Tibial nerve (tissue), 4 donors: ENCODE results near the gene DDX1. TPM values are rescaled to one million over a fixed set of nuclear protein-coding genes. Genes with fewer than 3 reads are reported as not detected.
A peak's percentile ranks its signal among the peaks of the same experiment; 100 is the strongest.
"Not testable (repeated sequence)": the region's sequence is repeated elsewhere in the genome, so short reads cannot be mapped to it uniquely, and the experiment has no call there.

ENCODE experiments used
- DNase-seq, 2 donors: peaks; one replicate each; pipeline ENCODE4 v3.0.0-alpha.2; 2019; ENCODE audit warnings: low spot score in 2 of 2
- H3K27ac ChIP-seq, 4 donors: fragments of 200-600 bp; sonication (generic) in 3 of 4; one replicate each; pipeline ENCODE4 v1.5.1; 2017 to 2019; ENCODE audit warnings: mild to moderate bottlenecking in 1 of 4
- H3K27me3 ChIP-seq, 2 donors: fragments of 200-600 bp; sonication (generic) in 1 of 2; one replicate each; pipeline versions ENCODE4 v1.5.1 to v1.6.0; 2017 to 2019
- H3K36me3 ChIP-seq, 3 donors: fragments of 200-600 bp; sonication (generic); one replicate each; pipeline ENCODE4 v1.5.1; 2018 to 2019
- H3K4me1 ChIP-seq, 4 donors: fragments of 200-600 bp; sonication (generic) in 3 of 4; one replicate each; pipeline ENCODE4 v1.5.1; 2017 to 2019
- H3K4me3 ChIP-seq, 4 donors: fragments of 200-600 bp; sonication (generic) in 3 of 4; one replicate each; pipeline ENCODE4 v1.5.1; 2017 to 2019; ENCODE audit warnings: mild to moderate bottlenecking in 1 of 4, moderate library complexity in 1 of 4
- H3K9me3 ChIP-seq, 4 donors: fragments of 200-600 bp; sonication (generic) in 3 of 4; one replicate each; pipeline ENCODE4 v1.5.1; 2017 to 2019
- CTCF ChIP-seq, 5 experiments: fragments of 200-600 bp in 3 of 5; fragments of 450-650 bp in 2 of 5; sonication (generic) in 3 of 5; IDR thresholded peaks; one replicate each; pipeline ENCODE4 v1.5.1; 2016 to 2019; ENCODE audit warnings: antibody characterized with exemption in 5 of 5, mild to moderate bottlenecking in 3 of 5, moderate library complexity in 2 of 5
- EP300 ChIP-seq, 2 donors: sonication (generic); formaldehyde crosslinking; IDR thresholded peaks; one replicate each; pipeline ENCODE4 v1.6.1; 2017; ENCODE audit warnings: antibody characterized with exemption in 2 of 2, mild to moderate bottlenecking in 1 of 2
- POLR2A ChIP-seq, 2 donors: fragments of 450-650 bp; IDR thresholded peaks; one replicate each; pipeline ENCODE4 v1.6.1; 2017; ENCODE audit warnings: antibody characterized with exemption in 2 of 2, mild to moderate bottlenecking in 2 of 2, moderate library complexity in 2 of 2
- WGBS, 2 donors: methylation state at CpG; one replicate each; pipeline ENCODE4 v1.1.5; 2018; 5-methylcytosine and 5-hydroxymethylcytosine counted together
- total RNA-seq, 4 donors: library from RNA; depleted of rRNA; stranded (reverse); fragments of >200 nt; gene quantifications; one replicate each; pipeline ENCODE4 v1.1.0, GENCODE V29; 2016

Gene DDX1
- 10 to 100 TPM; 54.9 to 64.7 (median 57.3) TPM for total RNA-seq

GRCh38 chr2:15591692-15592463 is at the start of gene DDX1:
Gene DDX1 (plus strand): TSS chr2:15591868. CDS start chr2:15591934, 66 bp downstream.
- no peaks in the 10 kb centered on the region for H3K27me3 ChIP-seq
- H3K36me3 ChIP-seq: peaks cover 0 to 14% (median 0%) of the 10 kb centered on the region in 3 donors
- WGBS, 2 donors: 0 to 1% methylated on average over 39 to 40 of the region's 68 CpGs
- DNase-seq: peak; percentile 69 to 70
- TF ChIP-seq CTCF (IDR thresholded peaks at IDR 0.05): peak in 1 of 5 experiments; percentile 27
- TF ChIP-seq EP300 (IDR thresholded peaks at IDR 0.05): peak; percentile 52 to 95
- peak in 1 of 2 donors; percentile 56 for TF ChIP-seq POLR2A (IDR thresholded peaks at IDR 0.05)
- H3K27ac ChIP-seq: peak within 1 kb of the TSS; percentile 64 to 95 (median 88)
- peak within 1 kb of the TSS; percentile 81 to 92 (median 84) for H3K4me3 ChIP-seq
- no peaks in the 10 kb centered on the region for H3K9me3 ChIP-seq
- peaks cover 0 to 32% (median 6%) of the 10 kb centered on the region in 4 donors for H3K4me1 ChIP-seq

GRCh38 chr2:15542269-15542668 is 49.4 kb upstream of the DDX1 start:
- H3K9me3 ChIP-seq, H3K27ac ChIP-seq, H3K27me3 ChIP-seq, H3K4me3 ChIP-seq, DNase-seq, H3K4me1 ChIP-seq: not testable (repeated sequence)
- 57 to 70% methylated on average over 4 of the region's 6 CpGs for WGBS, 2 donors
- H3K36me3 ChIP-seq: peaks cover 0 to 18% (median 0%) of the 10 kb centered on the region in 3 donors

- DNase-seq: no peak
- Histone ChIP-seq H3K4me3 (no peak overlapping the region), H3K9me3 (no peaks in the 10 kb centered on the region), H3K27ac (no peak overlapping the region), H3K4me1 (no peaks in the 10 kb centered on the region), H3K27me3 (no peaks in the 10 kb centered on the region), H3K36me3 (peaks cover 0 to 16% (median 0%) of the 10 kb centered on the region in 3 donors)
- no peak for TF ChIP-seq CTCF (IDR thresholded peaks at IDR 0.05)
- TF ChIP-seq POLR2A (IDR thresholded peaks at IDR 0.05): no peak
- no peak for TF ChIP-seq EP300 (IDR thresholded peaks at IDR 0.05)
- WGBS, 2 donors: 85 to 91% methylated on average over 3 of the region's 3 CpGs
Observed at GRCh38 chr2:15543053-15543452, 48.6 kb upstream of the DDX1 start.

GRCh38 chr2:15543541-15543940 is 48.1 kb upstream of the DDX1 start:
- Histone ChIP-seq H3K9me3 (no peaks in the 10 kb centered on the region), H3K27ac (no peak overlapping the region), H3K4me1 (no peaks in the 10 kb centered on the region), H3K36me3 (peaks cover 0 to 19% (median 0%) of the 10 kb centered on the region in 3 donors), H3K4me3 (no peak overlapping the region), H3K27me3 (no peaks in the 10 kb centered on the region)
- WGBS, 2 donors: 93 to 95% methylated on average over 6 of the region's 6 CpGs
- TF ChIP-seq POLR2A (IDR thresholded peaks at IDR 0.05): no peak
- TF ChIP-seq CTCF (IDR thresholded peaks at IDR 0.05): no peak
- no peak for TF ChIP-seq EP300 (IDR thresholded peaks at IDR 0.05)
- DNase-seq: no peak

GRCh38 chr2:15544227-15544626 is 47.4 kb upstream of the DDX1 start:
- Histone ChIP-seq H3K4me1 (no peaks in the 10 kb centered on the region), H3K9me3 (no peaks in the 10 kb centered on the region), H3K36me3 (peaks cover 0 to 19% (median 0%) of the 10 kb centered on the region in 3 donors), H3K27me3 (no peaks in the 10 kb centered on the region), H3K4me3 (no peak overlapping the region), H3K27ac (no peak overlapping the region)
- WGBS, 2 donors: 86 to 91% methylated on average over 2 of the region's 2 CpGs
- no peak for DNase-seq
- TF ChIP-seq CTCF (IDR thresholded peaks at IDR 0.05) (no peak), EP300 (IDR thresholded peaks at IDR 0.05) (no peak)
